GM12878 (cell line): ENCODE results near the gene CFAP91. TPM values are rescaled to one million over a fixed set of nuclear protein-coding genes. Genes with fewer than 3 reads are reported as not detected.

Source experiments
- ATAC-seq: fragments of 200-7000 bp; cut with Tn5 transposase; 3 replicates; pipeline ENCODE4 v1.9.1; 2020; ENCODE audit warnings: mild to moderate bottlenecking, moderate library complexity
- BruUV-seq: library from RNA; stranded (reverse); fragments of 400-500 nt; replicated peaks from 2 replicates; lab custom pipeline; 2021; lab: Mats Ljungman, UMichigan
- CTCF ChIA-PET: fragments of 300-600 bp; sonication (Branson Sonifier 250); formaldehyde crosslinking; extraction: SDS; loops from one replicate; lab custom pipeline; 2021; ENCODE audit warnings: inconsistent platforms; lab: Yijun Ruan, JAX
- POLR2A ChIA-PET: fragments of 350-600 bp; formaldehyde crosslinking; extraction: SDS; loops from one replicate; lab custom pipeline; 2021; ENCODE audit warnings: inconsistent platforms; lab: Charles Lee
- RAD21 ChIA-PET: fragments of 300-600 bp; sonication (Branson Sonifier 250); formaldehyde crosslinking; loops from one replicate; lab custom pipeline; 2023; ENCODE audit warnings: antibody characterized with exemption; ENCODE audit not compliant: unreplicated experiment; lab: Charles Lee
- SMC1A ChIA-PET: fragments of 300-600 bp; sonication (Branson Sonifier 250); formaldehyde crosslinking; loops from one replicate; lab custom pipeline; 2023; ENCODE audit not compliant: unreplicated experiment, uncharacterized antibody; lab: Charles Lee
- DNase-seq: peaks from one replicate; pipeline ENCODE4 v3.0.0-alpha.2; 2011; ENCODE audit warnings: low read depth, low spot score
- FAIRE-seq: peaks from 3 replicates; lab custom pipeline; 2011; peaks lifted over from hg19 to GRCh38; lab: Jason Lieb, UNC
- H2AFZ ChIP-seq: 2 replicates; pipeline ENCODE4 v1.6.0; 2011; ENCODE audit warnings: low read depth, low read length, control low read depth; ENCODE audit not compliant: control insufficient read depth
- H3K27ac ChIP-seq: 2 replicates; pipeline ENCODE4 v1.5.1; 2011; ENCODE audit warnings: control low read depth; ENCODE audit not compliant: control insufficient read depth, insufficient read depth
- H3K27me3 ChIP-seq, 2 experiments: replicated peaks in 1 of 2; 2 replicates each; pipeline versions ENCODE4 v1.6.0 to v1.6.1; 2011; ENCODE audit warnings: low read length in 1 of 2; ENCODE audit not compliant: control insufficient read depth in 2 of 2, insufficient read depth in 2 of 2
- H3K36me3 ChIP-seq, 2 experiments: 2 replicates each; pipeline ENCODE4 v1.5.1; 2011; ENCODE audit warnings: low read length in 1 of 2; ENCODE audit not compliant: control insufficient read depth in 2 of 2, insufficient read depth in 2 of 2
- H3K4me1 ChIP-seq: 2 replicates; pipeline ENCODE4 v1.6.1; 2011; ENCODE audit warnings: mild to moderate bottlenecking, low read length, moderate library complexity, mixed read lengths; ENCODE audit not compliant: control insufficient read depth, insufficient read depth
- H3K4me2 ChIP-seq: 2 replicates; pipeline ENCODE4 v1.6.0; 2011; ENCODE audit warnings: control low read depth; ENCODE audit not compliant: control insufficient read depth, insufficient read depth
- H3K4me3 ChIP-seq: fragments of 200-600 bp; sonication (generic); 2 replicates; pipeline ENCODE4 v1.5.1; 2016
- H3K79me2 ChIP-seq: 2 replicates; pipeline ENCODE4 v1.6.0; 2011; ENCODE audit warnings: low read length; ENCODE audit not compliant: control insufficient read depth, insufficient read depth
- H3K9ac ChIP-seq: 2 replicates; pipeline ENCODE4 v1.8.0; 2011; ENCODE audit warnings: low read length, control low read depth, mixed read lengths; ENCODE audit not compliant: control insufficient read depth, insufficient read depth
- H3K9me3 ChIP-seq: replicated peaks from 3 replicates; pipeline ENCODE4 v1.5.1; 2011; ENCODE audit warnings: mild to moderate bottlenecking, low read length; ENCODE audit not compliant: control insufficient read depth, insufficient read depth
- H4K20me1 ChIP-seq: 2 replicates; pipeline ENCODE4 v1.6.0; 2011; ENCODE audit not compliant: control insufficient read depth, insufficient read depth
- CHD4 ChIP-seq: fragments of 200-600 bp; sonication (generic); IDR thresholded peaks from 2 replicates; pipeline ENCODE4 v1.6.1; 2016; ENCODE audit warnings: mild to moderate bottlenecking
- MEF2A ChIP-seq: IDR thresholded peaks from 2 replicates; pipeline ENCODE4 v1.6.1; 2011; ENCODE audit warnings: low read depth, mild to moderate bottlenecking, low read length, moderate library complexity; ENCODE audit not compliant: insufficient read depth
- MTA2 ChIP-seq: fragments of 450-650 bp; IDR thresholded peaks from 2 replicates; pipeline ENCODE4 v1.6.1; 2016; ENCODE audit warnings: low read depth, mild to moderate bottlenecking, moderate library complexity
- MYB ChIP-seq: fragments of 150-350 bp; IDR thresholded peaks from 2 replicates; pipeline ENCODE4 v1.6.1; 2014; ENCODE audit warnings: mild to moderate bottlenecking, low read depth, low read length, borderline replicate concordance
- RAD21 ChIP-seq: IDR thresholded peaks from 2 replicates; pipeline ENCODE4 v1.6.1; 2011; ENCODE audit warnings: mild to moderate bottlenecking, low read depth, low read length, moderate library complexity; ENCODE audit not compliant: insufficient read depth
- TBL1XR1 ChIP-seq: IDR thresholded peaks from 2 replicates; pipeline ENCODE4 v1.6.1; 2012; ENCODE audit warnings: low read depth, low read length, improper control_type of control experiment
- WGBS: methylation state at CpG from one replicate; pipeline ENCODE4 v1.1.6; 2016; ENCODE audit warnings: low lambda C conversion rate; ENCODE audit not compliant: insufficient replicate concordance, insufficient coverage; ENCODE audit errors: missing lambda C conversion rate; 5-methylcytosine and 5-hydroxymethylcytosine counted together
- in situ Hi-C: fragments of 300-500 bp; cut with MboI; formaldehyde crosslinking; loops from 9 replicates; pipeline ENCODE4 v1.14.3; 2018; ENCODE audit warnings: mixed read lengths
- intact Hi-C: fragments of 100-400 bp; cut with micrococcal nuclease; formaldehyde crosslinking; loops from one replicate; pipeline ENCODE4 v1.14.2; 2022; ENCODE audit not compliant: unreplicated experiment
- polyA plus RNA-seq, 11 experiments: library from polyadenylated mRNA; depleted of rRNA in 4 of 11; unstranded in 6 of 11; stranded (reverse) in 5 of 11; fragments of >200 nt; fragmentation: Nextera tagmentation in 4 of 11; fragmentation: Illumina TruSeq in 1 of 11; extraction: Ambion mirVana in 4 of 11; extraction: Trizol in 1 of 11; gene quantifications; 1 replicate in 1 of 11; 2 replicates in 10 of 11; pipeline versions ENCODE4 v1.2.1 to v1.2.3, GENCODE V29; 2011 to 2016; ENCODE audit warnings: inconsistent platforms in 2 of 11, missing spikeins in 2 of 11, low read depth in 1 of 11
- total RNA-seq, 4 experiments: library from RNA; depleted of rRNA in 3 of 4; stranded (reverse); fragments of >200 nt in 3 of 4; fragmentation: Illumina TruSeq in 1 of 4; extraction: Trizol in 1 of 4; gene quantifications; 2 replicates each; pipeline versions ENCODE4 v1.2.1 to v1.2.3, GENCODE V29; 2013 to 2021
- TF ChIP-seq, protein P1 (sequence below): IDR thresholded peaks from 2 replicates; pipeline ENCODE4 v1.6.1; 2012; ENCODE audit warnings: low read length, inconsistent platforms

Gene CFAP91
- total and polyA plus RNA-seq, 10 of the 15 experiments (the other 5 are each of a cell fraction or from before 2014, with no cell fraction given), result 0.03 to 2.2 (median 0.92) TPM

DNA sequence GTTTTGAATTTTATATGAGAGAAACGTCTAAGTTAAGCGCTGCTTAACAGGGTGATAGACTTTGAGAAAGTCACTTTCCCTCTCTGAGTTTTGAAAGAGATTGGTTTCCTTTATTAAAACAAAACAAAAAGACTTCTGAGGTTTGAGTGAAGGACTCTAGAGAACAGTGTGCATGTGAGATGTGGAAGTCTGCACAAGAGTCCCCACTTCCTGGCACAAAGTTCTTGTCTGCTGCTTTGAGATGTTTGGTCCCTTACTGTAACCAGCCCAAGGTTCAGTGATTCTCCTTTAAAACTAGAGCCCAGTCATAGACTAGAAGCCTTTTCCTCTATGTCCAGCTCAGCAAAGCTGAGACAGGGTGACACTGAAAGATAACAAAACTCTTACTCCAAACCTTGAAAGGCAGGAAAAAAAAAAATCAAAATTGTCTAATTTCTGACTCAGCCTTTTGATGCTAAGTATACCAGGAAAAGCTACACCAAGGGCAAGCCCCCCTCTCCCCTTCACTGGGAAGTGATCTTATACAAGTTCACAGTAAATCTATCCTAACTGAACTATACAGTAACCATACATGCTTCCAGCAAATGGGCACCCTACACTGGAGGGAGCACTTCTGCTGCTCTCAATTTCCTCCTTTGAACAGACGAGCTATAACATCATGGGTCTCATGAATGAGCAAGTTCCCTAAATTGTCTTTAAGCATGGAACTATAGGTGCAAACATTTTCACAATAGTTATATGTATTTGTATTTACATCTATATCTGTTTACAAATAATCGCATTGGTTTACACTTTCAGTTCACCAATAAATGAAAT lies 44.7 kb upstream of the CFAP91 start:
- RAD21 ChIA-PET, result interaction anchor here (0.6 to 2.5 kb wide), 3 partner anchors 32 to 57 kb away, joined by 3 to 8 read pairs (median 3); no protein-coding TSS in a partner anchor
- SMC1A ChIA-PET, result interaction anchor here (0.8 to 2.7 kb wide), 8 partner anchors 9 to 58 kb away, joined by 3 to 10 read pairs (median 4); no protein-coding TSS in a partner anchor
- CTCF ChIA-PET, result interaction anchor here (0.7 to 2.2 kb wide), 8 partner anchors 9 to 58 kb away, joined by 3 to 8 read pairs (median 3); no protein-coding TSS in a partner anchor
- Histone ChIP-seq H3K27me3 (no peaks in the 10 kb centered on the region), H3K9me3 (no peaks in the 10 kb centered on the region), H3K9ac (no peak overlapping the region), H3K4me3 (no peak overlapping the region), H2AFZ (peak overlapping the region; percentile 64), H3K27ac (peak overlapping the region; percentile 50), H3K79me2 (no peaks in the 10 kb centered on the region), H4K20me1 (no peaks in the 10 kb centered on the region), H3K36me3 (no peaks in the 10 kb centered on the region; a peak in 2 of 4 replicates), H3K4me2 (no peak overlapping the region; the same call in 1 of the 2 replicates), H3K4me1 (peaks cover 16% of the 10 kb centered on the region; the same call in 1 of the 2 replicates)
- BruUV-seq, result no TSS peak
- intact Hi-C loops (loop anchor here (1.0 kb wide), 1 partner anchor 19 kb away; no protein-coding TSS in a partner anchor), in situ Hi-C loops (no loop called here)
- WGBS, result 61% methylated on average over 4 of the region's 4 CpGs
- POLR2A ChIA-PET, result interaction anchor here (0.8 to 1.1 kb wide), 2 partner anchors 11 to 17 kb away, joined by 3 read pairs; no protein-coding TSS in a partner anchor
- no peak for TF ChIP-seq MTA2
- no peak for TF ChIP-seq TBL1XR1
- TF ChIP-seq MYB, result no peak
- no peak for TF ChIP-seq MEF2A
- TF ChIP-seq, protein P1, sequence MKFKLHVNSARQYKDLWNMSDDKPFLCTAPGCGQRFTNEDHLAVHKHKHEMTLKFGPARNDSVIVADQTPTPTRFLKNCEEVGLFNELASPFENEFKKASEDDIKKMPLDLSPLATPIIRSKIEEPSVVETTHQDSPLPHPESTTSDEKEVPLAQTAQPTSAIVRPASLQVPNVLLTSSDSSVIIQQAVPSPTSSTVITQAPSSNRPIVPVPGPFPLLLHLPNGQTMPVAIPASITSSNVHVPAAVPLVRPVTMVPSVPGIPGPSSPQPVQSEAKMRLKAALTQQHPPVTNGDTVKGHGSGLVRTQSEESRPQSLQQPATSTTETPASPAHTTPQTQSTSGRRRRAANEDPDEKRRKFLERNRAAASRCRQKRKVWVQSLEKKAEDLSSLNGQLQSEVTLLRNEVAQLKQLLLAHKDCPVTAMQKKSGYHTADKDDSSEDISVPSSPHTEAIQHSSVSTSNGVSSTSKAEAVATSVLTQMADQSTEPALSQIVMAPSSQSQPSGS, result no peak
- TF ChIP-seq CHD4, result no peak
- TF ChIP-seq RAD21, result no peak
- FAIRE-seq (no peak), ATAC-seq (peak; percentile 29; the same call in 1 of the 3 replicates), DNase-seq (no peak)
